AG04450 (cell line): Measurements from ENCODE around the gene PRLR. TPM values are rescaled to one million over a fixed set of nuclear protein-coding genes. Genes with fewer than 3 reads are reported as not detected.

Experiments used
- CTCF ChIA-PET: fragments of 300-600, 350-600 bp; formaldehyde crosslinking; extraction: SDS; loops from one replicate; lab custom pipeline; 2022; ENCODE audit warnings: antibody characterized with exemption, inconsistent platforms; lab: Charles Lee
- POLR2A ChIA-PET: fragments of 350-600 bp; formaldehyde crosslinking; extraction: SDS; loops from one replicate; lab custom pipeline; 2021; ENCODE audit warnings: antibody characterized with exemption, inconsistent platforms; lab: Yijun Ruan, JAX
- DNase-seq: peaks from one replicate; pipeline ENCODE4 v3.0.0-alpha.2; 2011; ENCODE audit warnings: low read depth, low spot score
- H3K27ac ChIP-seq: one replicate; pipeline ENCODE4 v1.5.1; 2012; ENCODE audit warnings: low read depth, low read length, control low read depth
- H3K27me3 ChIP-seq: one replicate; pipeline ENCODE4 v1.6.0; 2012; ENCODE audit warnings: low read length; ENCODE audit not compliant: control insufficient read depth, insufficient read depth
- H3K4me3 ChIP-seq: 2 replicates; pipeline ENCODE4 v1.5.1; 2011; ENCODE audit warnings: mild to moderate bottlenecking, low read depth, low read length, control low read depth
- H3K9me3 ChIP-seq: 2 replicates; pipeline ENCODE4 v1.5.1; 2012; ENCODE audit warnings: low read length; ENCODE audit not compliant: control insufficient read depth, insufficient read depth
- CTCF ChIP-seq: IDR thresholded peaks from 2 replicates; pipeline ENCODE4 v1.5.1; 2011; ENCODE audit warnings: low read depth, low read length, control low read depth, inconsistent platforms
- polyA plus RNA-seq: library from polyadenylated mRNA; depleted of rRNA; stranded (reverse); fragments of >200 nt; gene quantifications from 2 replicates; pipeline ENCODE4 v1.2.3, GENCODE V29; 2011

The PRLR gene
- polyA plus RNA-seq, 1 experiment = not detected

DNA sequence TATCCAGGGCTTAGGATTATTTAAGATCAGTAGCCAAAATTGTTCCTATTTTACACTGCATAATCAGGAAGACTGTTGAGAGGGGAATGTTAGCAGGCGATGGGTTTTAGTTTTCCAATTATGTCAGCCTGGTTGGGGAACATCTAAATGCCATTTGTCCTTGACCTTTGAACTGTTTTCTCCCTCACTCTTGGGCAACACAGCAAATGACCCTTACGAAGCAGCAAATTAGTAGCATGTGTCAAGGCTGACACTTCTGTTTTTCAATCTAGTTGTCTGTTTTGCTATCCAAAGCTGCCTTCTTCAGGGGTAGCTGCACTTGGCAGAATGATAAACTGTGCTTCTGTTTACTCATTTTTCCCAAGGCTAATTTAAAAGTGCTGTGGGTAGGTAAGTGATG lies 104.5 kb downstream of the PRLR start:
- POLR2A ChIA-PET = no interaction called here
- Histone ChIP-seq H3K27me3 (no peaks in the 10 kb centered on the region), H3K27ac (no peak overlapping the region), H3K4me3 (no peak overlapping the region), H3K9me3 (no peaks in the 10 kb centered on the region)
- CTCF ChIA-PET = no interaction called here
- DNase-seq = no peak
- no peak for TF ChIP-seq CTCF

- CTCF ChIA-PET = no interaction called here
- POLR2A ChIA-PET = no interaction called here
- TF ChIP-seq CTCF = no peak
- Histone ChIP-seq H3K4me3 (no peak overlapping the region), H3K27ac (no peak overlapping the region), H3K27me3 (no peaks in the 10 kb centered on the region), H3K9me3 (no peaks in the 10 kb centered on the region)
- DNase-seq = no peak
Measured at GRCh38 chr5:35124932-35125331, 105.4 kb downstream of the PRLR start.

- ChIA-PET POLR2A (no interaction called here), CTCF (no interaction called here)
- Histone ChIP-seq H3K27me3 (no peaks in the 10 kb centered on the region), H3K27ac (no peak overlapping the region), H3K4me3 (no peak overlapping the region), H3K9me3 (no peaks in the 10 kb centered on the region)
- no peak for DNase-seq
- no peak for TF ChIP-seq CTCF
Measured at GRCh38 chr5:35122819-35123218, 107.5 kb downstream of the PRLR start.

- no peak for DNase-seq
- CTCF ChIA-PET = no interaction called here
- POLR2A ChIA-PET = no interaction called here
Measured at GRCh38 chr5:35120715-35121114, 109.6 kb downstream of the PRLR start.

DNA sequence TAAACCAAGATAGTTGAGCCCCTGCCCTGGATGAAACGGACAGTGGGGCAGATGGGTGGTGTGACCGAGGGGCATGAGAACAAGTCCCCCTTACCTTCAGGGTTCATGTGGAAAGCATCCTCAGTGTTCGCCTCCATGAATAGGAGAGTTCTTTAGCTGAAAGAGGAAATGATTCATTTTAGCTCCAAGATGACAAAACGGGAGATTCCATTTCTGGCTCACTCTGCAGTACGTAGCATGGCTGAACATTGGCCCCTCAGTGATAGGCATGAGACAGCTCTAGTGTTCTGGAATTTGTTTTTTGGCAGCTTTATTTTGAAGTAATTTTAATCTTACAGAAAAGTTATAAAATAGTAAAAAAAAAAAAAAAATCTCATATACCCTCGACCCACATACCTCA lies 112.3 kb downstream of the PRLR start:
- no peaks in the 10 kb centered on the region for H3K9me3 ChIP-seq
- no peak overlapping the region for H3K27ac ChIP-seq
- TF ChIP-seq CTCF = no peak
- no peak for DNase-seq
- no peak overlapping the region for H3K4me3 ChIP-seq
- no peaks in the 10 kb centered on the region for H3K27me3 ChIP-seq
- ChIA-PET POLR2A (no interaction called here), CTCF (no interaction called here)

More at GRCh38 chr5:35120715-35121114, 109.6 kb downstream of the PRLR start:
- H3K9me3 ChIP-seq = no peaks in the 10 kb centered on the region
- no peak for TF ChIP-seq CTCF
- H3K27ac ChIP-seq = no peak overlapping the region
- H3K27me3 ChIP-seq = no peaks in the 10 kb centered on the region
- H3K4me3 ChIP-seq = no peak overlapping the region
